Vagina (tissue), 2 donors: ENCODE data around the gene MAP3K8.

Experiments used
- CTCF ChIP-seq, 3 experiments: fragments of 450-650 bp in 2 of 3; fragments of 200-600 bp in 1 of 3; sonication (generic) in 1 of 3; IDR thresholded peaks; one replicate each; pipeline ENCODE4 v1.5.1; 2017 to 2019; ENCODE audit warnings: antibody characterized with exemption in 3 of 3, mild to moderate bottlenecking in 2 of 3, moderate library complexity in 2 of 3
- POLR2A ChIP-seq, 2 donors: fragments of 450-650 bp; IDR thresholded peaks; one replicate each; pipeline ENCODE4 v1.6.1; 2017; ENCODE audit warnings: antibody characterized with exemption in 2 of 2, mild to moderate bottlenecking in 2 of 2, moderate library complexity in 2 of 2
- POLR2AphosphoS5 ChIP-seq, 2 donors: sonication (generic); formaldehyde crosslinking; IDR thresholded peaks; one replicate each; pipeline ENCODE4 v1.9.0; 2017; ENCODE audit warnings: antibody characterized with exemption in 2 of 2, mild to moderate bottlenecking in 2 of 2, low read depth in 1 of 2; ENCODE audit not compliant: insufficient read depth in 1 of 2

DNA sequence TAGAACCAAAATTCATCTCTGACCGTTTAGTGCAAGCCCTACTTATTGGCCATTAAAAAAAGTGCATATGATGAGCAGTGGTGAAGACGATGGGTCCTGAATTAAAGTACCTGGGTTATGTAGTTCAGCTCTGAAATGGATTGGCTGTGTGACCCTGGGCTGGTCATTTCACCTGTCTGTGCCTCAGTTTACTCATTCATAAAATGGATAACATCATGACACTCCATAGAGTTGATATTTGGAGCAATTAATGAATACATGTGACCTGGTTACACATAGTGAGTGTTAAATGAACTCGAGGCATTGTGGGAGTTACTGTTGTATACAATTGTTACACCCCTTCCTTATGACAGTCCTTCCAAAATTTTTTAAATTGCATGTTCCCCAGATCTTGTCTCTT, 9.1 kb downstream of the MAP3K8 start:
- TF ChIP-seq CTCF (IDR thresholded peaks at IDR 0.05) (no peak), POLR2A (IDR thresholded peaks at IDR 0.05) (no peak), POLR2AphosphoS5 (IDR thresholded peaks at IDR 0.05; ENCODE audit: insufficient read depth in 1 of 2, low read depth in 1 of 2) (no peak)
